RCC 7860 (cell line): ENCODE results near the gene CPA3.

Experiments used
- DNase-seq: peaks from one replicate; pipeline ENCODE4 v3.0.0-alpha.2; 2015; ENCODE audit warnings: low spot score
- FAIRE-seq: peaks from 2 replicates; lab custom pipeline; 2012; peaks lifted over from hg19 to GRCh38; lab: Jason Lieb, UNC

CPA3 gene

GRCh38 chr3:148856384-148856783, 8.7 kb upstream of the CPA3 start:
- no peak for FAIRE-seq
- DNase-seq, result no peak

- FAIRE-seq (no peak), DNase-seq (no peak)
These were observed 7.8 kb upstream of the CPA3 start for GRCh38 chr3:148857316-148857715.

- FAIRE-seq (peak; percentile 77), DNase-seq (peak; percentile 26)
These were observed 3.7 kb upstream of the CPA3 start for GRCh38 chr3:148861277-148861869.

- FAIRE-seq (no peak), DNase-seq (no peak)
These were observed 1.8 kb upstream of the CPA3 start for GRCh38 chr3:148863297-148863696.

GRCh38 chr3:148863814-148864213, 1.3 kb upstream of the CPA3 start:
- DNase-seq (no peak), FAIRE-seq (no peak)

GRCh38 chr3:148866261-148866660, 1.2 kb downstream of the CPA3 start:
- DNase-seq (no peak), FAIRE-seq (no peak)

- DNase-seq (no peak), FAIRE-seq (no peak)
These were observed 8.3 kb downstream of the CPA3 start for GRCh38 chr3:148873270-148873927.

GRCh38 chr3:148873977-148874376, 8.9 kb downstream of the CPA3 start:
- FAIRE-seq, result no peak
- no peak for DNase-seq

- FAIRE-seq (no peak), DNase-seq (no peak)
These were observed 13.0 kb downstream of the CPA3 start for GRCh38 chr3:148878095-148878494.

GRCh38 chr3:148879256-148879655, 14.2 kb downstream of the CPA3 start:
- DNase-seq, result no peak
- no peak for FAIRE-seq

GRCh38 chr3:148880681-148881080, 15.6 kb downstream of the CPA3 start:
- DNase-seq, result peak; percentile 19
- FAIRE-seq, result peak; percentile 31

- DNase-seq (no peak), FAIRE-seq (no peak)
These were observed 16.2 kb downstream of the CPA3 start for GRCh38 chr3:148881286-148881685.

- no peak for DNase-seq
- no peak for FAIRE-seq
These were observed 17.2 kb downstream of the CPA3 start for GRCh38 chr3:148882288-148882687.

GRCh38 chr3:148883163-148883562, 18.1 kb downstream of the CPA3 start:
- DNase-seq, result no peak
- no peak for FAIRE-seq

- FAIRE-seq (no peak), DNase-seq (no peak)
These were observed 19.2 kb downstream of the CPA3 start for GRCh38 chr3:148884261-148884660.

- DNase-seq, result no peak
- FAIRE-seq, result no peak
These were observed 24.7 kb downstream of the CPA3 start for GRCh38 chr3:148889828-148890227.

- no peak for FAIRE-seq
- no peak for DNase-seq
These were observed 31.0 kb downstream of the CPA3 start for GRCh38 chr3:148896062-148896461.

GRCh38 chr3:148901987-148902791, 37.1 kb downstream of the CPA3 start:
- no peak for DNase-seq
- no peak for FAIRE-seq

GRCh38 chr3:148903022-148903442, 37.9 kb downstream of the CPA3 start:
- FAIRE-seq, result no peak
- DNase-seq, result no peak

- FAIRE-seq, result no peak
- DNase-seq, result no peak
These were observed 38.8 kb downstream of the CPA3 start for GRCh38 chr3:148903941-148904340.

- DNase-seq (no peak), FAIRE-seq (no peak)
These were observed 41.6 kb downstream of the CPA3 start for GRCh38 chr3:148906667-148907066.

GRCh38 chr3:148911173-148911572, 46.1 kb downstream of the CPA3 start:
- DNase-seq, result no peak
- FAIRE-seq, result no peak
